ENCODE data around the gene TOX2.

Gene TOX2

GRCh38 chr20:43914311-43915210 is at the start of gene TOX2:
Gene TOX2, plus strand, starts transcription at chr20:43914852. Its CDS starts 40 bp downstream, at chr20:43914892.
- peak in 1 of 2 experiments; percentile 30 for DNase-seq (ENCODE audit: low read depth in 2 of 2)

GRCh38 chr20:43868091-43868490 is 46.6 kb upstream of the TOX2 start:
- DNase-seq (ENCODE audit: low read depth in 2 of 2): no peak

- DNase-seq (ENCODE audit: low read depth in 2 of 2): no peak
Observed at GRCh38 chr20:43870484-43870883, 44.2 kb upstream of the TOX2 start.

- DNase-seq (ENCODE audit: low read depth in 2 of 2): no peak
Observed at GRCh38 chr20:43878776-43879175, 35.9 kb upstream of the TOX2 start.

GRCh38 chr20:43893930-43894329 is 20.7 kb upstream of the TOX2 start:
- DNase-seq (ENCODE audit: low read depth in 2 of 2): no peak

GRCh38 chr20:43894491-43894890 is 20.2 kb upstream of the TOX2 start:
- no peak for DNase-seq (ENCODE audit: low read depth in 2 of 2)

- peak; percentile 62 to 65 for DNase-seq (ENCODE audit: low read depth in 2 of 2)
Observed at GRCh38 chr20:43895235-43895634, 19.4 kb upstream of the TOX2 start.

GRCh38 chr20:43899274-43900120 is 15.2 kb upstream of the TOX2 start:
- no peak for DNase-seq (ENCODE audit: low read depth in 2 of 2)

- DNase-seq (ENCODE audit: low read depth in 2 of 2): no peak
Observed at GRCh38 chr20:43900121-43900466, 14.6 kb upstream of the TOX2 start.

- no peak for DNase-seq (ENCODE audit: low read depth in 2 of 2)
Observed at GRCh38 chr20:43900496-43900895, 14.2 kb upstream of the TOX2 start.

GRCh38 chr20:43901296-43901695 is 13.4 kb upstream of the TOX2 start:
- no peak for DNase-seq (ENCODE audit: low read depth in 2 of 2)

GRCh38 chr20:43903953-43904826 is 10.5 kb upstream of the TOX2 start:
- no peak for DNase-seq (ENCODE audit: low read depth in 2 of 2)

GRCh38 chr20:43904827-43905177 is 9.8 kb upstream of the TOX2 start:
- no peak for DNase-seq (ENCODE audit: low read depth in 2 of 2)

GRCh38 chr20:43906505-43907034 is 8.1 kb upstream of the TOX2 start:
- DNase-seq (ENCODE audit: low read depth in 2 of 2): no peak

- DNase-seq (ENCODE audit: low read depth in 2 of 2): no peak
Observed at GRCh38 chr20:43909211-43909610, 5.4 kb upstream of the TOX2 start.

- no peak for DNase-seq (ENCODE audit: low read depth in 2 of 2)
Observed at GRCh38 chr20:43909720-43910119, 4.9 kb upstream of the TOX2 start.

GRCh38 chr20:43910564-43910963 is 4.1 kb upstream of the TOX2 start:
- DNase-seq (ENCODE audit: low read depth in 2 of 2): no peak

- peak in 1 of 2 experiments; percentile 23 for DNase-seq (ENCODE audit: low read depth in 2 of 2)
Observed at GRCh38 chr20:43911066-43911465, 3.6 kb upstream of the TOX2 start.

- DNase-seq (ENCODE audit: low read depth in 2 of 2): no peak
Observed at GRCh38 chr20:43913291-43914025, 1.2 kb upstream of the TOX2 start.

- no peak for DNase-seq (ENCODE audit: low read depth in 2 of 2)
Observed at GRCh38 chr20:43915211-43916072, 790 bp downstream of the TOX2 start.

Data from fibroblast of skin of left quadriceps (primary cell).